DND-41 (cell line): ENCODE measurements around the gene KCNMA1.

Experiments used
- CTCF ChIP-seq: IDR thresholded peaks from 2 replicates; pipeline ENCODE4 v1.5.1; 2012; ENCODE audit warnings: borderline replicate concordance, low read length, moderate library complexity, mild to moderate bottlenecking; ENCODE audit not compliant: poor library complexity, severe bottlenecking; ENCODE audit errors: extremely low read depth
- EZH2 ChIP-seq: IDR thresholded peaks from 3 replicates; pipeline ENCODE4 v1.6.1; 2012; ENCODE audit warnings: borderline replicate concordance, low read depth, mild to moderate bottlenecking, moderate library complexity, low read length, inconsistent platforms; ENCODE audit not compliant: severe bottlenecking

DNA sequence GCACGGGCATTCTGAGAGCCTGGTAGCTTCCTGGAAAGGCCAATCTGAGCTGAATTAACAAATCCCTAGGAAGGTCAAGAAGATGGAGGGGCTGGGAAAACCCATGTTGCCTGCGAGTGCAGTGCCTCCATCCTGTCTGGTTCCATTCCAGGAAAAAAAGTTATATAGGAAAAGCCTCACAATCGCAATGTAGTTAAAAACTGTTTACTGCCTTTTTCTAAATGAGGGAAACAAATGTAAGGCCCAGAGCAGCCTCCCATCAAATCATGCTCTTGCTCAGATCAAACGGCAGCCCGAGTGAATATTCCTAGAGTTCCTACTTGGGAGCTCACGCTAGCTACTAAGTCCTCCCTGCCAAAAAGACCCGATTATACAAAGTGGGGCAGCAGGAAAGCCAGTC lies 179.9 kb downstream of the KCNMA1 start:
- TF ChIP-seq CTCF (no peak), EZH2 (no peak)
